ENCODE data around the gene SHKBP1.

The SHKBP1 gene

GRCh38 chr19:40620161-40620485 is 43.5 kb downstream of the SHKBP1 start:
- H2AFZ ChIP-seq (ENCODE audit: low read depth, low read length) = peak overlapping the region; percentile 65; the same call in 1 of the 2 replicates
- H3K79me2 ChIP-seq (ENCODE audit: low read length) = no peaks in the 10 kb centered on the region
- H3K9me3 ChIP-seq (ENCODE audit: insufficient read depth, low read length) = no peaks in the 10 kb centered on the region
- peak overlapping the region; percentile 54 for H3K27ac ChIP-seq (ENCODE audit: low read length)
- peak overlapping the region; percentile 57 for H3K4me2 ChIP-seq (ENCODE audit: low read length)
- H3K9ac ChIP-seq (ENCODE audit: low read length) = peak overlapping the region; percentile 20; the same call in 1 of the 2 replicates
- no peak for TF ChIP-seq EZH2phosphoT487 (IDR thresholded peaks at IDR 0.05; ENCODE audit: low read depth)
- TF ChIP-seq CTCF (IDR thresholded peaks at IDR 0.05; ENCODE audit: low read depth, low read length) = no peak
- H4K20me1 ChIP-seq (ENCODE audit: insufficient read depth, low read length) = no peaks in the 10 kb centered on the region
- no peaks in the 10 kb centered on the region for H3K27me3 ChIP-seq (ENCODE audit: low read depth, low read length)
- H3K4me3 ChIP-seq (ENCODE audit: low read length) = 0 out of 2 replicates have a peak overlapping the region, but pooled peaks have one; percentile 16
- peaks cover 15% of the 10 kb centered on the region for H3K4me1 ChIP-seq (ENCODE audit: low read length)
- H3K36me3 ChIP-seq (replicated peaks; ENCODE audit: low read depth, low read length) = peaks cover 4% of the 10 kb centered on the region

- no peak overlapping the region for H2AFZ ChIP-seq (ENCODE audit: low read depth, low read length)
- H4K20me1 ChIP-seq (ENCODE audit: insufficient read depth, low read length) = no peaks in the 10 kb centered on the region
- no peaks in the 10 kb centered on the region for H3K9me3 ChIP-seq (ENCODE audit: insufficient read depth, low read length)
- H3K4me2 ChIP-seq (ENCODE audit: low read length) = no peak overlapping the region
- no peak overlapping the region for H3K9ac ChIP-seq (ENCODE audit: low read length)
- peaks cover 4% of the 10 kb centered on the region for H3K36me3 ChIP-seq (replicated peaks; ENCODE audit: low read depth, low read length)
- TF ChIP-seq CTCF (IDR thresholded peaks at IDR 0.05; ENCODE audit: low read depth, low read length) (no peak), EZH2phosphoT487 (IDR thresholded peaks at IDR 0.05; ENCODE audit: low read depth) (no peak)
- no peak overlapping the region for H3K27ac ChIP-seq (ENCODE audit: low read length)
- peaks cover 14% of the 10 kb centered on the region for H3K4me1 ChIP-seq (ENCODE audit: low read length)
- no peak overlapping the region for H3K4me3 ChIP-seq (ENCODE audit: low read length)
- no peaks in the 10 kb centered on the region for H3K27me3 ChIP-seq (ENCODE audit: low read depth, low read length)
- H3K79me2 ChIP-seq (ENCODE audit: low read length) = no peaks in the 10 kb centered on the region
These were observed 44.6 kb downstream of the SHKBP1 start for GRCh38 chr19:40621283-40621682.

GRCh38 chr19:40621966-40622772 is 45.5 kb downstream of the SHKBP1 start:
- no peaks in the 10 kb centered on the region for H4K20me1 ChIP-seq (ENCODE audit: insufficient read depth, low read length)
- no peak overlapping the region for H3K9ac ChIP-seq (ENCODE audit: low read length)
- H3K27me3 ChIP-seq (ENCODE audit: low read depth, low read length) = no peaks in the 10 kb centered on the region
- no peaks in the 10 kb centered on the region for H3K9me3 ChIP-seq (ENCODE audit: insufficient read depth, low read length)
- H3K79me2 ChIP-seq (ENCODE audit: low read length) = no peaks in the 10 kb centered on the region
- H2AFZ ChIP-seq (ENCODE audit: low read depth, low read length) = no peak overlapping the region
- no peak overlapping the region for H3K4me3 ChIP-seq (ENCODE audit: low read length)
- H3K4me2 ChIP-seq (ENCODE audit: low read length) = no peak overlapping the region
- TF ChIP-seq CTCF (IDR thresholded peaks at IDR 0.05; ENCODE audit: low read depth, low read length) (no peak), EZH2phosphoT487 (IDR thresholded peaks at IDR 0.05; ENCODE audit: low read depth) (no peak)
- H3K36me3 ChIP-seq (replicated peaks; ENCODE audit: low read depth, low read length) = peaks cover 4% of the 10 kb centered on the region
- no peak overlapping the region for H3K27ac ChIP-seq (ENCODE audit: low read length)
- peaks cover 14% of the 10 kb centered on the region for H3K4me1 ChIP-seq (ENCODE audit: low read length)

GRCh38 chr19:40622773-40623075 is 46.1 kb downstream of the SHKBP1 start:
- Histone ChIP-seq H3K9me3 (ENCODE audit: insufficient read depth, low read length) (no peaks in the 10 kb centered on the region), H3K4me2 (ENCODE audit: low read length) (no peak overlapping the region), H3K36me3 (replicated peaks; ENCODE audit: low read depth, low read length) (peaks cover 4% of the 10 kb centered on the region), H3K4me1 (ENCODE audit: low read length) (peaks cover 14% of the 10 kb centered on the region), H3K27ac (ENCODE audit: low read length) (no peak overlapping the region), H3K27me3 (ENCODE audit: low read depth, low read length) (no peaks in the 10 kb centered on the region), H3K4me3 (ENCODE audit: low read length) (no peak overlapping the region), H3K9ac (ENCODE audit: low read length) (no peak overlapping the region), H2AFZ (ENCODE audit: low read depth, low read length) (no peak overlapping the region), H4K20me1 (ENCODE audit: insufficient read depth, low read length) (no peaks in the 10 kb centered on the region), H3K79me2 (ENCODE audit: low read length) (no peaks in the 10 kb centered on the region)
- no peak for TF ChIP-seq EZH2phosphoT487 (IDR thresholded peaks at IDR 0.05; ENCODE audit: low read depth)
- no peak for TF ChIP-seq CTCF (IDR thresholded peaks at IDR 0.05; ENCODE audit: low read depth, low read length)

Measured in OCI-LY3 (cell line).